Activated effector memory CD4-positive, alpha-beta T cell treated with anti-CD3 and anti-CD28 coated beads, Interleukin-2, amount 50 U/mL, for 16 hours (primary cell): ENCODE results near the gene SUPT6H.
"Not testable (repeated sequence)": the region's sequence is repeated elsewhere in the genome, so short reads cannot be mapped to it uniquely, and the experiment has no call there.

Source experiments
- DNase-seq: peaks from one replicate; pipeline ENCODE4 v3.0.0-alpha.2; 2020

The SUPT6H gene

GRCh38 chr17:28720997-28721329 lies 59.0 kb downstream of the SUPT6H start:
- DNase-seq, result not testable (repeated sequence)

GRCh38 chr17:28722417-28723158 lies 60.6 kb downstream of the SUPT6H start:
- DNase-seq, result no peak

- DNase-seq, result no peak
Measured at GRCh38 chr17:28723159-28723835, 61.3 kb downstream of the SUPT6H start.

GRCh38 chr17:28723836-28724499 lies 62.0 kb downstream of the SUPT6H start:
- DNase-seq, result not testable (repeated sequence)

- DNase-seq, result no peak
Measured at GRCh38 chr17:28724500-28725165, 62.6 kb downstream of the SUPT6H start.

- no peak for DNase-seq
Measured at GRCh38 chr17:28725166-28725659, 63.2 kb downstream of the SUPT6H start.

GRCh38 chr17:28725660-28726225 lies 63.7 kb downstream of the SUPT6H start:
- DNase-seq, result no peak

GRCh38 chr17:28726226-28726626 lies 64.2 kb downstream of the SUPT6H start, which contains the start of gene TLCD1:
TLCD1 (minus strand) TSS chr17:28726233; CDS start chr17:28726097, 136 bp downstream.
- DNase-seq, result peak; percentile 91

GRCh38 chr17:28726627-28727491 lies 64.9 kb downstream of the SUPT6H start:
- peak; percentile 97 for DNase-seq

GRCh38 chr17:28728364-28729200 lies 66.6 kb downstream of the SUPT6H start, which contains the start of gene NEK8:
NEK8 (plus strand) TSS chr17:28728788; CDS start chr17:28728814, 26 bp downstream.
- peak; percentile 99 for DNase-seq

- DNase-seq, result no peak
Measured at GRCh38 chr17:28729950-28730330, 67.9 kb downstream of the SUPT6H start.

- no peak for DNase-seq
Measured at GRCh38 chr17:28733346-28733745, 71.3 kb downstream of the SUPT6H start.

- no peak for DNase-seq
Measured at GRCh38 chr17:28734712-28735241, 72.8 kb downstream of the SUPT6H start.

GRCh38 chr17:28735242-28735722 lies 73.3 kb downstream of the SUPT6H start:
- DNase-seq, result no peak

- DNase-seq, result not testable (repeated sequence)
Measured at GRCh38 chr17:28735913-28736769, 74.1 kb downstream of the SUPT6H start.

- DNase-seq, result no peak
Measured at GRCh38 chr17:28737316-28737715, 75.3 kb downstream of the SUPT6H start.

- no peak for DNase-seq
Measured at GRCh38 chr17:28737770-28738679, 76.0 kb downstream of the SUPT6H start.
